ENCODE results near the gene HTR4.

- TF ChIP-seq EZH2 (IDR thresholded peaks at IDR 0.05; ENCODE audit: low read length, missing control alignments) = no peak
- no peak for TF ChIP-seq CTCF (conservative IDR thresholded peaks at IDR 0.05 in 1 of 2, IDR thresholded peaks at IDR 0.05 in 1 of 2; ENCODE audit: low read depth in 1 of 2, low read length in 2 of 2)
These were observed 43.0 kb upstream of the HTR4 start for GRCh38 chr5:148697180-148697808.
